Smooth muscle cell (in vitro differentiated cells): Measurements from ENCODE around the gene MACC1. TPM values are rescaled to one million over a fixed set of nuclear protein-coding genes. Genes with fewer than 3 reads are reported as not detected.

Experiments
- DNase-seq: peaks from one replicate; lab custom pipeline; 2025; ENCODE audit not compliant: unreplicated experiment; lab: John Stamatoyannopoulos, UW
- H2AFZ ChIP-seq: fragments of 200-600 bp; sonication (generic); 2 replicates; pipeline ENCODE4 v1.6.0; 2016; ENCODE audit warnings: antibody characterized with exemption, low read depth, mild to moderate bottlenecking
- H3F3A ChIP-seq: fragments of 200-600 bp; sonication (generic); 2 replicates; pipeline ENCODE4 v1.6.0; 2017; ENCODE audit warnings: antibody characterized with exemption, low read depth
- H3K27ac ChIP-seq: fragments of 200-600 bp; sonication (generic); 2 replicates; pipeline ENCODE4 v1.5.1; 2016; ENCODE audit warnings: low read depth, mild to moderate bottlenecking
- H3K27me3 ChIP-seq: fragments of 200-600 bp; sonication (generic); 2 replicates; pipeline ENCODE4 v1.6.1; 2016; ENCODE audit warnings: low read depth, mild to moderate bottlenecking
- H3K36me3 ChIP-seq: fragments of 200-600 bp; sonication (generic); 2 replicates; pipeline ENCODE4 v1.5.1; 2016; ENCODE audit warnings: low read depth
- H3K4me1 ChIP-seq: fragments of 200-600 bp; sonication (generic); 2 replicates; pipeline ENCODE4 v1.5.1; 2016; ENCODE audit warnings: low read depth
- H3K4me2 ChIP-seq: fragments of 200-600 bp; sonication (generic); 2 replicates; pipeline ENCODE4 v1.6.0; 2016; ENCODE audit warnings: mild to moderate bottlenecking
- H3K4me3 ChIP-seq: fragments of 200-600 bp; sonication (generic); 2 replicates; pipeline ENCODE4 v1.5.1; 2016; ENCODE audit warnings: mild to moderate bottlenecking
- H3K79me2 ChIP-seq: fragments of 200-600 bp; sonication (generic); 2 replicates; pipeline ENCODE4 v1.6.0; 2016; ENCODE audit warnings: low read depth, mild to moderate bottlenecking
- H3K9ac ChIP-seq: fragments of 200-600 bp; sonication (generic); 2 replicates; pipeline ENCODE4 v1.6.0; 2016; ENCODE audit warnings: low read depth
- H3K9me3 ChIP-seq: fragments of 200-600 bp; sonication (generic); replicated peaks from 2 replicates; pipeline ENCODE4 v1.5.1; 2016; ENCODE audit warnings: low read depth
- H4K20me1 ChIP-seq: fragments of 200-600 bp; sonication (generic); 2 replicates; pipeline ENCODE4 v1.6.0; 2016; ENCODE audit warnings: low read depth
- WGBS: methylation state at CpG from one replicate; pipeline ENCODE4 v1.1.7; 2016; ENCODE audit warnings: low lambda C conversion rate; 5-methylcytosine and 5-hydroxymethylcytosine counted together
- polyA plus RNA-seq: library from polyadenylated mRNA; unstranded; fragments of >200 nt; fragmentation: Nextera tagmentation; extraction: Ambion mirVana; gene quantifications from 2 replicates; pipeline ENCODE4 v1.2.1, GENCODE V29; 2016
- total RNA-seq: library from RNA; depleted of rRNA; stranded (reverse); fragments of >200 nt; gene quantifications from 2 replicates; pipeline ENCODE4 v1.2.3, GENCODE V29; 2014
- TF ChIP-seq, protein P1 (sequence below): fragments of 200-600 bp; sonication (generic); IDR thresholded peaks from 2 replicates; pipeline ENCODE4 v1.5.1; 2017; ENCODE audit warnings: borderline replicate concordance, mild to moderate bottlenecking, antibody characterized with exemption; ENCODE audit not compliant: insufficient read depth, poor library complexity, severe bottlenecking

Gene MACC1
- total and polyA plus RNA-seq, 2 experiments from 2014 or later, result 1.3 TPM; not detected in 1

DNA sequence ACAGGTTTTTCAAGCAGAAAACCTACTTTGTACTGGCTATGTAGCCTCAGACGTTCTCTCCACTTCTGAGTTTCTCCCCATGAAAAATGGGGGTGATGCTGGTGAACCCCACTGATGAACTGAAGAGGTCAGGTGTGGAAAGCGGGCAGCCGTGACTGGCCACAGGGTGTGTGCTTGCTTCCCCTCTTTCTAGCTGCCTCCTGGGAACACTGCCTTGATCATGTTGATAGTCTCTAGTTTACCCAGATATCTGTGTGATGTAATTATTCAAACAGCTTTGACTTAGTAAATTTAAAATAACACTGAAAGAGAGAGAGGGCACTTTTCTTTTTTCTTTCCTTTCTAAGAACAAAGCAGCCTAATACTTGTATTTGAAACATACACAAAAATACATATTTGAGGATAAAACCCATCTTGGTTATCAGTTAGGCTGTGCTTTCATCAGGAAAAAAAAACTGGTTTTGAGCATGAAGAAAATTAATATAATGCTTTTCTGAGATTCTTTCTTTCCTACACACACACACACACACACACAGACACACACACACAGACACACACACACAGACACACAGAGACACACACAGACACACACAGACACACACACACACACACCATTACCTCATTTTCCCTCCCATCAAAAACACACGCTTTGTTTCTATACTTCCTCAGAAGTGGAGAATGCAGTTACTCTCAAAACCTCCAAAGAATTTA lies 76.7 kb downstream of the MACC1 start:
- TF ChIP-seq, protein P1, sequence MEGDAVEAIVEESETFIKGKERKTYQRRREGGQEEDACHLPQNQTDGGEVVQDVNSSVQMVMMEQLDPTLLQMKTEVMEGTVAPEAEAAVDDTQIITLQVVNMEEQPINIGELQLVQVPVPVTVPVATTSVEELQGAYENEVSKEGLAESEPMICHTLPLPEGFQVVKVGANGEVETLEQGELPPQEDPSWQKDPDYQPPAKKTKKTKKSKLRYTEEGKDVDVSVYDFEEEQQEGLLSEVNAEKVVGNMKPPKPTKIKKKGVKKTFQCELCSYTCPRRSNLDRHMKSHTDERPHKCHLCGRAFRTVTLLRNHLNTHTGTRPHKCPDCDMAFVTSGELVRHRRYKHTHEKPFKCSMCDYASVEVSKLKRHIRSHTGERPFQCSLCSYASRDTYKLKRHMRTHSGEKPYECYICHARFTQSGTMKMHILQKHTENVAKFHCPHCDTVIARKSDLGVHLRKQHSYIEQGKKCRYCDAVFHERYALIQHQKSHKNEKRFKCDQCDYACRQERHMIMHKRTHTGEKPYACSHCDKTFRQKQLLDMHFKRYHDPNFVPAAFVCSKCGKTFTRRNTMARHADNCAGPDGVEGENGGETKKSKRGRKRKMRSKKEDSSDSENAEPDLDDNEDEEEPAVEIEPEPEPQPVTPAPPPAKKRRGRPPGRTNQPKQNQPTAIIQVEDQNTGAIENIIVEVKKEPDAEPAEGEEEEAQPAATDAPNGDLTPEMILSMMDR, result no peak

DNA sequence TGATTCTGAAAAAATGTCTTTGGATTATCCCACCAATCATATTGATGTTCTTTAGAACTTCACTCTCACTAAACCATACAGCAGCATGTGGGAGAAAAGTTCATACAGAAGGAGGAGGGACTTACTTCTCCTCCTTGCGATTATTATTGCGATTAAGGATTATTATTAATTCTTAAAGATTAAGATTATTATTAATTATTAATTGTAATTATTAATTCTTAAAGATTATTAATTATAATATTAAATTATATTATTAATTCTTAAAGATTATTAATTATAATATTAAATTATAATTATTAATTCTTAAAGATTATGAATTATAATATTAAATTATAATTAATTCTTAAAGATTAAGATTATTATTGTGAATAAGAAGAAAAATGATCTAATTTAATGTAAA lies 80.5 kb downstream of the MACC1 start:
- H3K9me3 ChIP-seq, result no peaks in the 10 kb centered on the region
- DNase-seq, result no peak
- no peak overlapping the region for H3K9ac ChIP-seq
- no peak overlapping the region for H2AFZ ChIP-seq
- WGBS, result over 99% methylated on average over 2 of the region's 2 CpGs
- H3F3A ChIP-seq, result no peaks in the 10 kb centered on the region
- no peak overlapping the region for H3K4me3 ChIP-seq
- no peaks in the 10 kb centered on the region for H3K79me2 ChIP-seq
- H3K27me3 ChIP-seq, result no peaks in the 10 kb centered on the region
- H3K36me3 ChIP-seq, result no peaks in the 10 kb centered on the region
- no peaks in the 10 kb centered on the region for H3K4me1 ChIP-seq
- TF ChIP-seq, protein P1, result no peak
- H3K27ac ChIP-seq, result no peak overlapping the region
- H4K20me1 ChIP-seq, result no peaks in the 10 kb centered on the region
- H3K4me2 ChIP-seq, result no peak overlapping the region

More for the DNA sequence above, 76.7 kb downstream of the MACC1 start:
- Histone ChIP-seq H3K4me1 (no peaks in the 10 kb centered on the region), H3K9ac (no peak overlapping the region), H4K20me1 (no peaks in the 10 kb centered on the region), H3K27me3 (no peaks in the 10 kb centered on the region), H3K36me3 (no peaks in the 10 kb centered on the region), H3K79me2 (no peaks in the 10 kb centered on the region), H3K27ac (no peak overlapping the region), H3K9me3 (no peaks in the 10 kb centered on the region), H3K4me3 (no peak overlapping the region), H2AFZ (no peak overlapping the region), H3F3A (no peaks in the 10 kb centered on the region), H3K4me2 (no peak overlapping the region)
- WGBS, result 80% methylated on average over 4 of the region's 4 CpGs
- DNase-seq, result no peak

DNA sequence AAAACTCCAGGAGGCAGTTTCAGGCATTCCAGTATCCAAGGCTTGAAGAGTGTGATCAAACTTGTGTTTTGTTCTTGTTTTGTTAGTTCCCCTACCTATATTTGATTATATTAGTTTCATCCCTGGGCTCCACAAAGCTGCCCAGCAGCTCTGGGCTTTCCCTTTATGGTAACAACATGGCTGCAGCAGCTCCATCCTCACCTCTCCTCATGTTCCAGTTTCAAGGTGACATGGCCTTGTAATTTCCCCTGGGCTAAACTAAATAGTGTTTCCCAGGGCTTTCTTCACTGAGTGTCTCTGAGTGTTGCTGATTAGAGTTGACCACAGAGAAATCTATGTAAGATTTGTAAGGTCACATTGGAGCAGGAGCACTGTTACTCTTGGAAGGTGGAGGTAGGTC lies 83.4 kb downstream of the MACC1 start:
- no peak overlapping the region for H3K4me3 ChIP-seq
- DNase-seq, result no peak
- no peaks in the 10 kb centered on the region for H3K4me1 ChIP-seq
- H3K4me2 ChIP-seq, result no peak overlapping the region
- H3K36me3 ChIP-seq, result no peaks in the 10 kb centered on the region
- H3K9ac ChIP-seq, result no peak overlapping the region
- H3K79me2 ChIP-seq, result no peaks in the 10 kb centered on the region
- H3K27me3 ChIP-seq, result no peaks in the 10 kb centered on the region
- no peak overlapping the region for H3K27ac ChIP-seq
- no peaks in the 10 kb centered on the region for H3F3A ChIP-seq
- no peaks in the 10 kb centered on the region for H4K20me1 ChIP-seq
- TF ChIP-seq, protein P1, result no peak
- H2AFZ ChIP-seq, result no peak overlapping the region
- H3K9me3 ChIP-seq, result no peaks in the 10 kb centered on the region

DNA sequence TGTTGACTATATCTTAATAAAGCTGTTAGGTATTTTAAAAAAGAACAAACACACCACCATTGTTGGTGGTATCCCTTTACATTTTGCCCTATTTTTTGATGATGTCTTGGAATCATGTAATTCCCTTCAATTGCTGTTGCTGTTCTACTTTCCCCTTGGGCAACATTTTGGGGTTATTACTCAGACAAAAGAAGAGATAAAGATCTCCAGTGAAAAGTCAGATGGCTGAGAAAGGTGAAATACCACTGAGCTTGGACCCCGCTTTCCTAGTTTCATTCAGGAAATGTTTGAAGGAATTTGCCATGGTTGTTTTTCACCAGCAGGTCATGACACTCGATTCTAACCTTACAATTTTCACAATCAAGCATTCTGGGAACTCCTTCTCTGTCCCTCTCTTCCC lies 84.6 kb downstream of the MACC1 start:
- H3K79me2 ChIP-seq, result no peaks in the 10 kb centered on the region
- H3K4me2 ChIP-seq, result no peak overlapping the region
- no peak overlapping the region for H3K27ac ChIP-seq
- DNase-seq, result no peak
- H4K20me1 ChIP-seq, result no peaks in the 10 kb centered on the region
- no peaks in the 10 kb centered on the region for H3K36me3 ChIP-seq
- no peaks in the 10 kb centered on the region for H3K9me3 ChIP-seq
- H3K4me3 ChIP-seq, result no peak overlapping the region
- no peaks in the 10 kb centered on the region for H3K4me1 ChIP-seq
- 83% methylated on average over 2 of the region's 2 CpGs for WGBS
- no peak overlapping the region for H2AFZ ChIP-seq
- no peaks in the 10 kb centered on the region for H3K27me3 ChIP-seq
- no peaks in the 10 kb centered on the region for H3F3A ChIP-seq
- no peak overlapping the region for H3K9ac ChIP-seq
- TF ChIP-seq, protein P1, result no peak
